ENCODE results near the gene TNFRSF1B. TPM values are rescaled to one million over a fixed set of nuclear protein-coding genes. Genes with fewer than 3 reads are reported as not detected.

Gene TNFRSF1B
- total RNA-seq, 2 donors from 2014 or later = 98.1 to 143 TPM

DNA sequence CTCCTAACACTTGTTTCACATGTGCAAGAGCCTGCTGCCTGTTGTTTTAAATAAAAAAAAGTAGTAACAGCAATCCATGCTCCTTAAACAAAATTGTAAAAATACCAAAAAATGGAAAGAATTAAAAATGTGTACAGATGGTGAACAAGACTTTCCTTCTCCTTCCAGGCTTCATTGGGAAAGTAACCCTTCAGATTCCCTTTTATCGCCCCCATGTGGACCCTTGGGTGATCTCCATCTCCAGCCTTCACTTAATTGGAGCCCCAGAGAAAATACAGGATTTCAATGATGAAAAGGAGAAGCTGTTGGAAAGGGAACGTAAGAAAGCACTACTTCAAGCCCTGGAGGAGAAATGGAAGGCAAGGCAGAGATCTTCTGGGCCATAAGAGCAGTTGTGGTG is 77.3 kb downstream of the TNFRSF1B start:
- Mint-ChIP-seq H3K27ac (no peak overlapping the region), H3K36me3 (no peaks in the 10 kb centered on the region), H3K9me3 (no peaks in the 10 kb centered on the region)
- no peak for DNase-seq (ENCODE audit: low spot score in 2 of 2)
- no peak for ATAC-seq

- Mint-ChIP-seq H3K9me3 (no peaks in the 10 kb centered on the region), H3K27ac (no peak overlapping the region), H3K36me3 (no peaks in the 10 kb centered on the region)
- no peak for DNase-seq (ENCODE audit: low spot score in 2 of 2)
- no peak for ATAC-seq
These were observed 77.8 kb downstream of the TNFRSF1B start for GRCh38 chr1:12244585-12244984.

DNA sequence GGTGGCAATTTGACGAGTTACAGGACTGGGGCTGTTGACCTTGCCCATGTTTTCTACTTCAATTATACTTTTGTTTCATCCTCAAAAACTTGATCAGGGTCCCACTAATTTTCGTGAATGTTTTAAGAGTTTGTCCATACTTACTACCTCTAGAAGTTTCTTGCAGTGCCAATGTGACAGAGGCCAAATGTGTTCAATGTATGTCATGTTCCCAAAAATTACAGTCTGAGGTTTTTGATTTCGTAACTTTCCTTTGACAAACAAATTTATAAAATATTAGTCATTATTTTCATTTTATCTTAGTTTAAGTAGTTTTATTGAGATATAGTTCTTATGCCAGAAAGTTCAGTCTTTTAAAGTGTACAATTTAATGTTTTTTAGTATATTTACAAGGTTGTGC is 78.3 kb downstream of the TNFRSF1B start:
- ATAC-seq (no peak), DNase-seq (ENCODE audit: low spot score in 2 of 2) (no peak)
- Mint-ChIP-seq H3K36me3 (no peaks in the 10 kb centered on the region), H3K9me3 (no peaks in the 10 kb centered on the region), H3K27ac (no peak overlapping the region)

GRCh38 chr1:12245733-12246132 is 78.9 kb downstream of the TNFRSF1B start:
- Mint-ChIP-seq H3K9me3 (no peaks in the 10 kb centered on the region), H3K36me3 (no peaks in the 10 kb centered on the region), H3K27ac (peak overlapping the region in 1 of 2 donors; percentile 10)
- DNase-seq (ENCODE audit: low spot score in 2 of 2) (no peak), ATAC-seq (no peak)

GRCh38 chr1:12246584-12246983 is 79.8 kb downstream of the TNFRSF1B start:
- Mint-ChIP-seq H3K9me3 (no peaks in the 10 kb centered on the region), H3K27ac (no peak overlapping the region), H3K36me3 (peaks cover 0 to 4% of the 10 kb centered on the region in 2 donors)
- ATAC-seq (no peak), DNase-seq (ENCODE audit: low spot score in 2 of 2) (no peak)

DNA sequence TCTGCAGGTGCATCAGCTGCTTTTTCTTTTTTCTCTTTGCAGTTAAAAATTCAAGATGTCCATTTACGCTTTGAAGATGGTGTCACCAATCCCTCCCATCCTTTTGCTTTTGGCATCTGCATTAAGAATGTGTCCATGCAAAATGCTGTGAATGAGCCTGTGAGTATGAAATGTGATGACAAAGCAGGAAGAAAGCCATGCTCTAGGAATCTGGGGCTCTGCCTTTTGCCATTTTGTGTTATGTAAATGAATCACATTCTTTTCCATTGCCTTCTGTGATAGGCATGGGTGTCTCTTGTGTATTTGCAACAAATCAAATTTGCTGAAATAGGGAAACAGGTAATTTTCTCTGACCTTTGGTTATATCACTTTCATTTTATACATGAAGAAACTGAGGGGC is 82.4 kb downstream of the TNFRSF1B start:
- Mint-ChIP-seq H3K9me3 (no peaks in the 10 kb centered on the region), H3K27ac (no peak overlapping the region), H3K36me3 (peaks cover 0 to 6% of the 10 kb centered on the region in 2 donors)
- no peak for DNase-seq (ENCODE audit: low spot score in 2 of 2)
- no peak for ATAC-seq

DNA sequence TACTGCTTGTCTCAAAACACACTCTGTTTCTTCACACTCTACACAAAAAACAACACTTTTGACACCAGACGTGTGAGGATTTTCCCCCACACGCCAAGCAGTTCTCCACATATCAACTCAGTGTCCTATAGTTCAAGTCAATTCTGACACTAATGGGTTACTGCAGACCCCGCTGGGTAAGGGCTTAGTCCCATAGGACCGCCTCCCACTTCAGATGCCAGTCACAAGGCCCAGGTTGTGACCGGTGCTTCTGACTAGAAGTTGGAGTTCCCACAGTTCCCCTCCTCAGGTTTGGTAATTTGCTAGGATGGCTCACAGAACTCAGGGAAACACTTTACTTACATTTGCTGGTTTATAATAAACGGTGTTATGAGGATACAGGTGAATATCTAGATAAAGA is 83.0 kb downstream of the TNFRSF1B start:
- Mint-ChIP-seq H3K9me3 (no peaks in the 10 kb centered on the region), H3K36me3 (peaks cover 0 to 6% of the 10 kb centered on the region in 2 donors), H3K27ac (no peak overlapping the region)
- DNase-seq (ENCODE audit: low spot score in 2 of 2) = no peak
- no peak for ATAC-seq

- Mint-ChIP-seq H3K27ac (no peak overlapping the region), H3K9me3 (no peaks in the 10 kb centered on the region), H3K36me3 (peaks cover 0 to 6% of the 10 kb centered on the region in 2 donors)
- no peak for DNase-seq (ENCODE audit: low spot score in 2 of 2)
- ATAC-seq = no peak
These were observed 84.7 kb downstream of the TNFRSF1B start for GRCh38 chr1:12251442-12251841.

GRCh38 chr1:12255913-12256312 is 89.1 kb downstream of the TNFRSF1B start:
- no peaks in the 10 kb centered on the region for H3K9me3 Mint-ChIP-seq
- peaks cover 0 to 11% of the 10 kb centered on the region in 2 donors for H3K36me3 Mint-ChIP-seq
- no peak overlapping the region for H3K27ac Mint-ChIP-seq
- ATAC-seq = no peak
- DNase-seq (ENCODE audit: low spot score in 2 of 2) = no peak

GRCh38 chr1:12258272-12258671 is 91.5 kb downstream of the TNFRSF1B start:
- H3K27ac Mint-ChIP-seq = no peak overlapping the region
- H3K9me3 Mint-ChIP-seq = no peaks in the 10 kb centered on the region
- ATAC-seq (no peak), DNase-seq (ENCODE audit: low spot score in 2 of 2) (no peak)
- peaks cover 0 to 10% of the 10 kb centered on the region in 2 donors for H3K36me3 Mint-ChIP-seq

Other genes with a start within 250 kb of the TNFRSF1B start
- 10 to 100 TPM; 16.3 to 24.9 TPM for gene KIAA2013, start 240.6 kb upstream of the TNFRSF1B start, total RNA-seq
- gene PLOD1, start 232.3 kb upstream of the TNFRSF1B start, total RNA-seq = 10 to 100 TPM; 17.9 to 32.8 TPM
- 10 to 100 TPM; 54.9 to 62.3 TPM for gene MFN2, start 186.5 kb upstream of the TNFRSF1B start, total RNA-seq
- gene MIIP, start 147.5 kb upstream of the TNFRSF1B start, total RNA-seq = 10 to 100 TPM; 30.8 to 50.4 TPM
- 10 to 100 TPM in 1 of 2 donors, under 1 TPM in 1; 0.84 to 41.5 TPM for gene TNFRSF8, start 103.7 kb upstream of the TNFRSF1B start, total RNA-seq
- 10 to 100 TPM; 31.2 to 40.7 TPM for gene VPS13D, start 63.0 kb downstream of the TNFRSF1B start, total RNA-seq